HG02870 (cell line): ENCODE measurements around the gene SERTAD2.

Source experiments
- ATAC-seq: cut with Tn5 transposase; IDR thresholded peaks from one replicate; pipeline ENCODE4 v1.9.1; 2021; ENCODE audit warnings: mild to moderate bottlenecking, moderate library complexity; ENCODE audit not compliant: unreplicated experiment

The SERTAD2 gene

GRCh38 chr2:64629875-64630274 is 23.8 kb downstream of the SERTAD2 start:
- no peak for ATAC-seq

- no peak for ATAC-seq
These were observed 24.4 kb downstream of the SERTAD2 start for GRCh38 chr2:64629329-64629781.

GRCh38 chr2:64627860-64628841 is 25.6 kb downstream of the SERTAD2 start:
- ATAC-seq = no peak

GRCh38 chr2:64626963-64627760 is 26.6 kb downstream of the SERTAD2 start:
- ATAC-seq = no peak

- ATAC-seq = no peak
These were observed 27.4 kb downstream of the SERTAD2 start for GRCh38 chr2:64626146-64626809.

- no peak for ATAC-seq
These were observed 28.2 kb downstream of the SERTAD2 start for GRCh38 chr2:64625299-64626145.

- no peak for ATAC-seq
These were observed 28.9 kb downstream of the SERTAD2 start for GRCh38 chr2:64624862-64625261.

GRCh38 chr2:64624108-64624610 is 29.6 kb downstream of the SERTAD2 start:
- no peak for ATAC-seq

GRCh38 chr2:64623242-64623850 is 30.4 kb downstream of the SERTAD2 start:
- no peak for ATAC-seq

- no peak for ATAC-seq
These were observed 31.1 kb downstream of the SERTAD2 start for GRCh38 chr2:64622443-64623241.

- no peak for ATAC-seq
These were observed 33.1 kb downstream of the SERTAD2 start for GRCh38 chr2:64620661-64621060.

- no peak for ATAC-seq
These were observed 36.0 kb downstream of the SERTAD2 start for GRCh38 chr2:64617631-64618151.

- no peak for ATAC-seq
These were observed 37.7 kb downstream of the SERTAD2 start for GRCh38 chr2:64615844-64616536.

- ATAC-seq = no peak
These were observed 38.4 kb downstream of the SERTAD2 start for GRCh38 chr2:64615192-64615763.

- no peak for ATAC-seq
These were observed 40.4 kb downstream of the SERTAD2 start for GRCh38 chr2:64613276-64613675.

GRCh38 chr2:64612575-64613195 is 41.0 kb downstream of the SERTAD2 start:
- ATAC-seq = no peak

- ATAC-seq = no peak
These were observed 43.3 kb downstream of the SERTAD2 start for GRCh38 chr2:64610316-64610855.
